OCI-LY1 (cell line): Measurements from ENCODE around the gene ARMC3.

Experiments
- H2AFZ ChIP-seq: fragments of 200-600 bp; sonication (generic), shearing (Covaris generic); 2 replicates; pipeline ENCODE4 v1.6.0; 2014; ENCODE audit warnings: antibody characterized with exemption, mild to moderate bottlenecking, low read length
- H3F3A ChIP-seq: fragments of 200-600 bp; sonication (generic), shearing (Covaris generic); 2 replicates; pipeline ENCODE4 v1.6.0; 2014; ENCODE audit warnings: mild to moderate bottlenecking, antibody characterized with exemption, low read length, moderate library complexity; ENCODE audit not compliant: insufficient read depth
- H3K27ac ChIP-seq: fragments of 200-600 bp; sonication (generic); 2 replicates; pipeline ENCODE4 v1.5.1; 2014; ENCODE audit warnings: low read length, mixed run types, mild to moderate bottlenecking, low read depth; ENCODE audit not compliant: poor library complexity, severe bottlenecking
- H3K27me3 ChIP-seq: fragments of 200-600 bp; sonication (generic); 2 replicates; pipeline ENCODE4 v1.6.0; 2014; ENCODE audit warnings: antibody characterized with exemption, mild to moderate bottlenecking, low read length, moderate library complexity; ENCODE audit not compliant: insufficient read depth
- H3K36me3 ChIP-seq: fragments of 200-600 bp; sonication (generic); 2 replicates; pipeline ENCODE4 v1.6.1; 2014; ENCODE audit warnings: mild to moderate bottlenecking, antibody characterized with exemption, low read length, moderate library complexity, mixed read lengths; ENCODE audit not compliant: insufficient read depth
- H3K4me1 ChIP-seq: fragments of 200-600 bp; sonication (generic); 2 replicates; pipeline ENCODE4 v1.5.1; 2014; ENCODE audit warnings: mild to moderate bottlenecking, low read length, moderate library complexity; ENCODE audit not compliant: insufficient read depth, severe bottlenecking
- H3K4me2 ChIP-seq: fragments of 200-600 bp; sonication (generic), shearing (Covaris generic); 2 replicates; pipeline ENCODE4 v1.6.1; 2014; ENCODE audit warnings: low read length
- H3K4me3 ChIP-seq: fragments of 200-600 bp; sonication (generic); 2 replicates; pipeline ENCODE4 v1.5.1; 2014; ENCODE audit warnings: low read length, low read depth, mild to moderate bottlenecking, mixed read lengths; ENCODE audit not compliant: poor library complexity, severe bottlenecking
- H3K79me2 ChIP-seq: fragments of 200-600 bp; shearing (Covaris generic); 2 replicates; pipeline ENCODE4 v1.6.1; 2016; ENCODE audit warnings: mixed run types, low read length, mixed read lengths; ENCODE audit not compliant: insufficient read depth
- H3K9ac ChIP-seq: fragments of 200-600 bp; sonication (generic), shearing (Covaris generic); 2 replicates; pipeline ENCODE4 v1.6.1; 2014; ENCODE audit warnings: mild to moderate bottlenecking, low read length, mixed read lengths
- H3K9me2 ChIP-seq: fragments of 200-600 bp; sonication (generic), shearing (Covaris generic); 2 replicates; pipeline ENCODE4 v1.6.1; 2014; ENCODE audit warnings: low read depth, mild to moderate bottlenecking, low read length, mixed read lengths
- H3K9me3 ChIP-seq: fragments of 200-600 bp; shearing (Covaris generic); 2 replicates; pipeline ENCODE4 v1.6.1; 2014; ENCODE audit warnings: low read length, mixed read lengths
- H4K20me1 ChIP-seq: fragments of 200-600 bp; sonication (generic), shearing (Covaris generic); 2 replicates; pipeline ENCODE4 v1.6.0; 2016; ENCODE audit warnings: mild to moderate bottlenecking, low read length; ENCODE audit not compliant: insufficient read depth
- EZH2 ChIP-seq: fragments of 200-600 bp; sonication (generic), shearing (Covaris generic); IDR thresholded peaks from 2 replicates; pipeline ENCODE4 v1.8.0; 2017; ENCODE audit warnings: borderline replicate concordance, mixed run types, mild to moderate bottlenecking, antibody characterized with exemption, low read length, moderate library complexity, mixed read lengths
- TF ChIP-seq, protein P1 (sequence below): fragments of 200-600 bp; sonication (generic), shearing (Covaris generic); IDR thresholded peaks from 2 replicates; pipeline ENCODE4 v1.5.1; 2017; ENCODE audit warnings: mild to moderate bottlenecking, antibody characterized with exemption, low read length, moderate library complexity, mixed read lengths

The ARMC3 gene

DNA sequence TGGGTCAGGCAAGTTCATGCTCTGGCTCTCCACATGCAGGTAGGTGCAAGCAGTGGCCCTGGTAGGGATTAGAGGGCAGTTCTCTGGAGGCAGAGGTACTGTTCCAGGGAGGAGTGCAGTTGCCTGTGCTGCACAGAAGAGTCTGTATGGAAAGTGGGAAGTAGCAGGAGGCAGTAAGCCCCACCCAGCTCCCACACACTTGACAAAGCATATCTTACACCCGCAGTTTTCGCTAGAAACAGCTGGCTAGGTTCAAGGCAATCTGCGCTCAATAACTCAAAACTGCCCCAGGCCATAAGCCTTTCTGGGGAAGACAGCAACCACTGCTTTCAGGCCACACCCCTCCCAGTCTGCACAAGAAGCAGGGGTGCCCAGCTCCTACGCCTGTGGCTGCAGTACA lies 33.1 kb upstream of the ARMC3 start:
- H3K79me2 ChIP-seq = no peaks in the 10 kb centered on the region
- H3K9me3 ChIP-seq = no peaks in the 10 kb centered on the region
- TF ChIP-seq, protein P1, sequence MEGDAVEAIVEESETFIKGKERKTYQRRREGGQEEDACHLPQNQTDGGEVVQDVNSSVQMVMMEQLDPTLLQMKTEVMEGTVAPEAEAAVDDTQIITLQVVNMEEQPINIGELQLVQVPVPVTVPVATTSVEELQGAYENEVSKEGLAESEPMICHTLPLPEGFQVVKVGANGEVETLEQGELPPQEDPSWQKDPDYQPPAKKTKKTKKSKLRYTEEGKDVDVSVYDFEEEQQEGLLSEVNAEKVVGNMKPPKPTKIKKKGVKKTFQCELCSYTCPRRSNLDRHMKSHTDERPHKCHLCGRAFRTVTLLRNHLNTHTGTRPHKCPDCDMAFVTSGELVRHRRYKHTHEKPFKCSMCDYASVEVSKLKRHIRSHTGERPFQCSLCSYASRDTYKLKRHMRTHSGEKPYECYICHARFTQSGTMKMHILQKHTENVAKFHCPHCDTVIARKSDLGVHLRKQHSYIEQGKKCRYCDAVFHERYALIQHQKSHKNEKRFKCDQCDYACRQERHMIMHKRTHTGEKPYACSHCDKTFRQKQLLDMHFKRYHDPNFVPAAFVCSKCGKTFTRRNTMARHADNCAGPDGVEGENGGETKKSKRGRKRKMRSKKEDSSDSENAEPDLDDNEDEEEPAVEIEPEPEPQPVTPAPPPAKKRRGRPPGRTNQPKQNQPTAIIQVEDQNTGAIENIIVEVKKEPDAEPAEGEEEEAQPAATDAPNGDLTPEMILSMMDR = no peak
- no peak for TF ChIP-seq EZH2
- H3K4me2 ChIP-seq = no peak overlapping the region
- H3K36me3 ChIP-seq = no peaks in the 10 kb centered on the region
- H3K9me2 ChIP-seq = no peaks in the 10 kb centered on the region
- H2AFZ ChIP-seq = no peak overlapping the region
- H3K9ac ChIP-seq = no peak overlapping the region
- no peaks in the 10 kb centered on the region for H3F3A ChIP-seq
- H3K4me1 ChIP-seq = no peaks in the 10 kb centered on the region
- no peaks in the 10 kb centered on the region for H4K20me1 ChIP-seq
- no peak overlapping the region for H3K4me3 ChIP-seq
- no peak overlapping the region for H3K27ac ChIP-seq
- H3K27me3 ChIP-seq = no peaks in the 10 kb centered on the region

DNA sequence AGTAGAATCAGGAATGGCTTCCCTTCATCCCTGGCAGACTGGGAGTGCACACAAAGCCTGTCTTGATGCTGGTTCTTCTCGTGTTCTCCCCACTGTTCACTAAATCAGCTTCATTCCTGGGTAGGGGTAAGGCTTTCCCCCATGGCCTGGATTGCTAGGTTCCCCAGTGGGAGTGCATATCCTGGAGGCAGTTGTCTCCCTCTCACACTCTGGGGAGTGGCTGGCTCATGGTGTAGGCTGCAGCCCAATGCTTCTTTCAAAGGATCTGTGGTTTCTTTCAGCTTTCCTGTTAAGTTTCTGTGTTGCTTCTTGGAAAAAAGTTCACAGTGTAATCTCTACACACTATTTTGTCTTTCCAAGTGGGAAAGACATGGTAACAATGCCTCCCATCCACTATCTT lies 32.6 kb upstream of the ARMC3 start:
- no peaks in the 10 kb centered on the region for H3K4me1 ChIP-seq
- H3K36me3 ChIP-seq = no peaks in the 10 kb centered on the region
- TF ChIP-seq, protein P1 = no peak
- TF ChIP-seq EZH2 = no peak
- H3K9ac ChIP-seq = no peak overlapping the region
- no peak overlapping the region for H3K27ac ChIP-seq
- H2AFZ ChIP-seq = no peak overlapping the region
- H3K4me2 ChIP-seq = no peak overlapping the region
- H3K9me2 ChIP-seq = no peaks in the 10 kb centered on the region
- no peak overlapping the region for H3K4me3 ChIP-seq
- H3K9me3 ChIP-seq = no peaks in the 10 kb centered on the region
- no peaks in the 10 kb centered on the region for H3F3A ChIP-seq
- H4K20me1 ChIP-seq = no peaks in the 10 kb centered on the region
- H3K79me2 ChIP-seq = no peaks in the 10 kb centered on the region
- no peaks in the 10 kb centered on the region for H3K27me3 ChIP-seq

DNA sequence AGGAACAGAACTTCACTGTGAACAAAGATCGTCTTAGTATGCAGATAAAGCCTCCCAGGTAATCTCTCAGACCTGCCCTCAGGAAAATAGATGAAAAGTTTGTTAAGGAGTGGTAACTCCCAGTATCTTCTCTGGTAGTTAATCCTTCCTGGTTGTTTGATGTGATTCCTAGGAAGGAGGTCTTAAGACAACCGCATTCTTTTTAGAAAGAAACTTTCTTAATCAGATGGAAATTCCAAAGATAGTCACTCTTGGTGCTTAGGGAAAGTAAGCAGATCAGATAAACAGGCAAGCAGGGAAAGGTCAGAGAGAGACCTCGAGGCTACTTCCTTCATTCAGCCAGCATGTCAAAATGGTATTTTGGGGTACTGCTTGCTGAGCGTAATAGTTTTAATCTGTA lies 30.5 kb upstream of the ARMC3 start:
- Histone ChIP-seq H3K4me1 (no peaks in the 10 kb centered on the region), H3K27me3 (no peaks in the 10 kb centered on the region), H3K4me2 (no peak overlapping the region), H3K9ac (no peak overlapping the region), H3K79me2 (no peaks in the 10 kb centered on the region), H3K36me3 (no peaks in the 10 kb centered on the region), H2AFZ (no peak overlapping the region), H3K4me3 (no peak overlapping the region), H3F3A (no peaks in the 10 kb centered on the region), H3K9me3 (no peaks in the 10 kb centered on the region), H4K20me1 (no peaks in the 10 kb centered on the region), H3K9me2 (no peaks in the 10 kb centered on the region), H3K27ac (no peak overlapping the region)
- TF ChIP-seq, protein P1 = no peak
- TF ChIP-seq EZH2 = no peak
